SHP77 (cell line): Measurements from ENCODE around the gene GABRR2.
"Not testable (repeated sequence)": the region's sequence is repeated elsewhere in the genome, so short reads cannot be mapped to it uniquely, and the experiment has no call there.

Source experiments
- DNase-seq, 2 experiments: peaks; one replicate each; lab custom pipeline; 2025; lab: John Stamatoyannopoulos, UW

The GABRR2 gene

GRCh38 chr6:89257346-89257745 lies 57.8 kb downstream of the GABRR2 start:
- no peak for DNase-seq

- DNase-seq = no peak
Observed at GRCh38 chr6:89255417-89255816, 59.7 kb downstream of the GABRR2 start.

- DNase-seq = no peak
Observed at GRCh38 chr6:89254569-89254968, 60.5 kb downstream of the GABRR2 start.

- DNase-seq = no peak
Observed at GRCh38 chr6:89252907-89253306, 62.2 kb downstream of the GABRR2 start.

GRCh38 chr6:89251976-89252375 lies 63.1 kb downstream of the GABRR2 start:
- DNase-seq = no peak

GRCh38 chr6:89251170-89251569 lies 63.9 kb downstream of the GABRR2 start:
- DNase-seq = no peak

GRCh38 chr6:89250239-89250638 lies 64.9 kb downstream of the GABRR2 start:
- no peak for DNase-seq

- DNase-seq = no peak
Observed at GRCh38 chr6:89244241-89244985, 70.7 kb downstream of the GABRR2 start.

GRCh38 chr6:89243331-89243629 lies 71.8 kb downstream of the GABRR2 start:
- no peak for DNase-seq

- peak; percentile 58 to 65 for DNase-seq
Observed at GRCh38 chr6:89242574-89243330, 72.3 kb downstream of the GABRR2 start.

GRCh38 chr6:89239338-89239737 lies 75.8 kb downstream of the GABRR2 start:
- no peak for DNase-seq

- no peak for DNase-seq
Observed at GRCh38 chr6:89237158-89237557, 77.9 kb downstream of the GABRR2 start.

- DNase-seq = not testable (repeated sequence)
Observed at GRCh38 chr6:89233605-89234004, 81.5 kb downstream of the GABRR2 start.

- no peak for DNase-seq
Observed at GRCh38 chr6:89222712-89223039, 92.4 kb downstream of the GABRR2 start.

GRCh38 chr6:89221971-89222711 lies 93.0 kb downstream of the GABRR2 start:
- peak; percentile 18 to 21 for DNase-seq

- DNase-seq = peak; percentile 52 to 63
Observed at GRCh38 chr6:89221129-89221528, 94.0 kb downstream of the GABRR2 start.

GRCh38 chr6:89217299-89217910 lies 97.7 kb downstream of the GABRR2 start, which contains the start of gene GABRR1:
Gene GABRR1, minus strand, starts transcription at chr6:89217358. Its CDS starts 36 bp downstream, at chr6:89217322.
- peak; percentile 64 to 76 for DNase-seq

- DNase-seq = peak; percentile 37 to 40
Observed at GRCh38 chr6:89216411-89216810, 98.7 kb downstream of the GABRR2 start.

- DNase-seq = no peak
Observed at GRCh38 chr6:89215391-89215790, 99.7 kb downstream of the GABRR2 start.

GRCh38 chr6:89214197-89214596 lies 100.9 kb downstream of the GABRR2 start:
- DNase-seq = no peak

- no peak for DNase-seq
Observed at GRCh38 chr6:89212472-89212871, 102.6 kb downstream of the GABRR2 start.

GRCh38 chr6:89209457-89209856 lies 105.6 kb downstream of the GABRR2 start:
- no peak for DNase-seq
